ENCODE measurements around the gene GIMAP6.
A peak's percentile ranks its signal among the peaks of the same experiment; 100 is the strongest.
"Not testable (repeated sequence)": the region's sequence is repeated elsewhere in the genome, so short reads cannot be mapped to it uniquely, and the experiment has no call there.

The GIMAP6 gene

DNA sequence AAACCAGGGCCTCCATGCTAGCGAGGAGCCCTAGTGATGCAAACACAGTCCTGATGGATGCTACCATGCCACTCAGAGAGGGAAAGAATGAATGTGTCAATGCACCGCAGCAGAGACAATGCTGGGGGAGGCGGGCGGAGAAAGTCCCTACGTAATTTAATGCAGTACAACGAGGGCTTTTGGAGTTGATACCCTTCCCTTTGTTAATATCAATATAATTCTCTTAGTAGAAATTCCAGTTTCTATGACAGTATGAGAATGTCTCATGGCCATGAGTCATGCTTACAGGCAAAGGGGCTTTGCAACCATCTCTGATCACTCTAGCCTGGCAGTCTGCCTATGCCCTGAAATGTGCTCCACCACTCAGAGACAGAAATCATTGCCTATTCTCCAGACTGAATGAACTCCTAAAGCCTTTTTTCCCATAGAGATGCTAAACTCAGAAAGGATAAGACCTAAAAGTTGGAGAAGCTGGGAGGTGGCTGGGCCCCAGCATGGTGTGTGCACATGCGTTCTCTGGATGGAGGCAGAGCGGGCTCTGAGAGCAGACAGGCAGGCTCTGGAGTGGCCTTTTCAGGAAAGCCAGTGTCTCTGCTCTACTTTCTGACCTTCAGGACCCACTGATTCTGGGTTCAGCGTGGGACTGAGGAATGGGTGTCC, 33.0 kb upstream of the GIMAP6 start:
- FAIRE-seq: peak; percentile 26
- DNase-seq (ENCODE audit: insufficient read length, low spot score): no peak
- no peak for TF ChIP-seq SPI1 (IDR thresholded peaks at IDR 0.05; ENCODE audit: low read depth, low read length)
- no peak for TF ChIP-seq TAF1 (IDR thresholded peaks at IDR 0.05; ENCODE audit: low read depth, low read length)
- TF ChIP-seq POLR2A (IDR thresholded peaks at IDR 0.05; ENCODE audit: low read depth, low read length): no peak
- TF ChIP-seq POU2F2 (IDR thresholded peaks at IDR 0.05; ENCODE audit: low read depth, low read length): no peak
- no peak for TF ChIP-seq PAX5 (IDR thresholded peaks at IDR 0.05; ENCODE audit: insufficient read depth, low read length, severe bottlenecking)

GRCh38 chr7:150663802-150664494, 31.8 kb upstream of the GIMAP6 start:
- FAIRE-seq: peak; percentile 91
- TF ChIP-seq POU2F2 (IDR thresholded peaks at IDR 0.05; ENCODE audit: low read depth, low read length) (no peak), SPI1 (IDR thresholded peaks at IDR 0.05; ENCODE audit: low read depth, low read length) (peak; percentile 66)
- no peak for DNase-seq (ENCODE audit: insufficient read length, low spot score)

DNA sequence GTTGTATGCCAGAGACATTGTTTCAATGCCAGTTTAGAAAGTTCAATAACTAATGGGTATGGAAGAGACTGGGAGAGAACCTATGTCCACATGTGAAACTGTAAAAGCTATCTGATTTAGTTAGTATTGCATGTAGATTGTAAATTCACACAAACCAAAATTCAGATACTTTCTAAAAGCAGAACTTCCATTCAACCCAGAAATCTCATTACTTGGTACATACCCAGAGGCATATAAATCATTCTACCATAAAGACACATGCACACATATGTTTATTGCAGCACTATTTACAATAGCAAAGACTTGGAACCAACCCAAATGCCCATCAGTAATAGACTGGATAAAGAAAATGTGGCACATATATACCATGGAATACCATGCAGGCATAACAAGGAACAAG, 30.6 kb upstream of the GIMAP6 start:
- not testable (repeated sequence) for FAIRE-seq; DNase-seq (ENCODE audit: insufficient read length, low spot score)

DNA sequence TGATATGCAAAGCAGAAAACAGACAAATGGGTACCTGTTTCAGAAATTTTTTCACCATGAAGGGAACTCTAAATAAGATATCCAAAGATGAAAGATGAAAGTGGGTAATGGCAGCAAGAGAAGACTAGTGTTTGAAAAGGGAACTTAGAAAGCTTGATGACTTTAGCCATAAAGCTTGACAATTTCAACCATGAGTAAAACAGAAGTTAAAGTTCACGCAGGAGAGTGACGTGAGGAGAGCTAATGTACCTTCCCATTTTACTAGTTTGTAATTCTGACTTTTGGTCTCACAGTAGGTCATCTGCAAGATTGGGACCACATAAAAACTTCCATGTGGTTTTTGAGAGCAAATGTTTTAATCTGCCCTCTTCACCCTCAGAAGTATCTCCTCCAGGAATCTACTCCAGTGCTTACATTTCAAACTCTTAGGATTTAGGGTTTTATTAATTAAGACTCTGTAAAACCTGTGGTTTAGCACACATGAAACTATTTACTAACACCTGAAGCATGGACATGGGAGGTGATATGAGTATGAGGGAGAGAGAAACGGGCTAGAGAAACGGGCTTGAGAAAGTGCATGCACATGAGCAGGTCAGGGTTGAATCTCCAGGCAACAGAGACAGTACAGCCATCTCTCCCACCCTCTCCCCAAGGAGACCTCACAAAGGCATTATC, 28.9 kb upstream of the GIMAP6 start:
- FAIRE-seq: peak; percentile 80

GRCh38 chr7:150657526-150657925, 25.3 kb upstream of the GIMAP6 start:
- FAIRE-seq (no peak), DNase-seq (ENCODE audit: insufficient read length, low spot score) (no peak)
- no peak for TF ChIP-seq SPI1 (IDR thresholded peaks at IDR 0.05; ENCODE audit: low read depth, low read length)
- no peak for TF ChIP-seq TAF1 (IDR thresholded peaks at IDR 0.05; ENCODE audit: low read depth, low read length)
- TF ChIP-seq POLR2A (IDR thresholded peaks at IDR 0.05; ENCODE audit: low read depth, low read length): no peak
- TF ChIP-seq POLR2AphosphoS5 (IDR thresholded peaks at IDR 0.05; ENCODE audit: low read depth, low read length): no peak
- TF ChIP-seq PAX5 (IDR thresholded peaks at IDR 0.05; ENCODE audit: insufficient read depth, low read length, severe bottlenecking): no peak
- TF ChIP-seq POU2F2 (IDR thresholded peaks at IDR 0.05; ENCODE audit: low read depth, low read length): no peak

More for the DNA sequence above, 28.9 kb upstream of the GIMAP6 start:
- no peak for DNase-seq (ENCODE audit: insufficient read length, low spot score)
- TF ChIP-seq TAF1 (IDR thresholded peaks at IDR 0.05; ENCODE audit: low read depth, low read length): no peak

DNA sequence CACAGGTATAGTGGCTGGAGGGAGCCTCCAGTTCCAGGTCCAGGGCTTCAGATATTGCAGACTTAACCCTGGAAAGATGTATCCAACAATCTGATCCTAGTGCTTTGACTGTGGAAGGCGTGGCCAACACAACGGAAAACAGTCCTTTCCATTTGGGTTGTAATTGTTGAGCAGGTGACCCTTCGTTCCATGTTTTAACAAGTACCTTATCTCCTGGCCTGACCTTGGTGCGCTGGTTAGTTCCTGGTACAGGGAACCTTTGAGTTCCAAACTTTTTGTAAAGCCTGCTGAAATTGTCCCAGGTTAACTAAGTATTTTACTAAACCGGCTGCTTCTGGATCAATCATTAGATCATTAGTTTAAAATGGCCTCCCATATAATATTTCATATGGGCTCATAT, 23.9 kb upstream of the GIMAP6 start:
- FAIRE-seq (no peak), DNase-seq (ENCODE audit: insufficient read length, low spot score) (no peak)
- TF ChIP-seq TAF1 (IDR thresholded peaks at IDR 0.05; ENCODE audit: low read depth, low read length): no peak
- no peak for TF ChIP-seq POLR2AphosphoS5 (IDR thresholded peaks at IDR 0.05; ENCODE audit: low read depth, low read length)
- no peak for TF ChIP-seq POLR2A (IDR thresholded peaks at IDR 0.05; ENCODE audit: low read depth, low read length)
- no peak for TF ChIP-seq POU2F2 (IDR thresholded peaks at IDR 0.05; ENCODE audit: low read depth, low read length)

DNA sequence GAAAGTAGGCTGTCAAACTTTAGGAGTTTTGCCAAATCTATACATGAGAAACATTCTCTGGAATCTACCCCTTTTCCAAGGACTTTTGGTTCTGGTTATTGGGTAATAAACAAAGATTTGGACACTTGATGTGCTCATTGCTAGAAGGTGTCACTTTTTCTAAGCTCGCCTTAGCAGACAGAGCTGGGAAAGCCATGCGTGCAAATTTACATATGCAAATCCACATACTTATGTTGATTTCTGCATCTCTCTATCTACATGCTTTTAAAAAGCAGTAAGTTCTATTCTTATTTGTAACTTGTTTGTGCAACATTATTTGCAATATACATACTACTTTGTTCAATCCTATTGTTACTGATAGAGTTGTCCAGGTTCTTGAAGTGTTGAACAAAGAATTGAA, 22.5 kb upstream of the GIMAP6 start:
- FAIRE-seq: peak; percentile 38
- no peak for TF ChIP-seq PAX5 (IDR thresholded peaks at IDR 0.05; ENCODE audit: insufficient read depth, low read length, severe bottlenecking)
- TF ChIP-seq POLR2AphosphoS5 (IDR thresholded peaks at IDR 0.05; ENCODE audit: low read depth, low read length): no peak
- no peak for TF ChIP-seq SPI1 (IDR thresholded peaks at IDR 0.05; ENCODE audit: low read depth, low read length)
- no peak for TF ChIP-seq POU2F2 (IDR thresholded peaks at IDR 0.05; ENCODE audit: low read depth, low read length)
- no peak for TF ChIP-seq TAF1 (IDR thresholded peaks at IDR 0.05; ENCODE audit: low read depth, low read length)
- TF ChIP-seq POLR2A (IDR thresholded peaks at IDR 0.05; ENCODE audit: low read depth, low read length): no peak
- DNase-seq (ENCODE audit: insufficient read length, low spot score): no peak

DNA sequence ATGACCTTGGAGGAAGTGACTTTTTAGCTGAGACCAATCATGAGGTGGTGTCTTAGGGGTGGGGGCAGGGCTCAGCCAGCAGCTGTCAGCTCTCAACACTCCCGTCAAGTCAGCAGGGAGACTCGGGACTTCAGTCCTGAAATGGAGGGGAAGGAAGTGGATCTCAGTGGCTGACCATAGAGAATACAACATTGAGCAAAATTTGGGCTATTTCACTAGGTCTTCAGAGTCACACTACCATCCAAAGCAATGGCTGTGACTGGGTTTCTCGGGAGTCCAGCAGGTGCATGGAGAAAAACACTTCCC, 16.8 kb upstream of the GIMAP6 start:
- TF ChIP-seq POLR2AphosphoS5 (IDR thresholded peaks at IDR 0.05; ENCODE audit: low read depth, low read length) (no peak), PAX5 (IDR thresholded peaks at IDR 0.05; ENCODE audit: insufficient read depth, low read length, severe bottlenecking) (no peak), POU2F2 (IDR thresholded peaks at IDR 0.05; ENCODE audit: low read depth, low read length) (no peak), TAF1 (IDR thresholded peaks at IDR 0.05; ENCODE audit: low read depth, low read length) (no peak), POLR2A (IDR thresholded peaks at IDR 0.05; ENCODE audit: low read depth, low read length) (no peak), SPI1 (IDR thresholded peaks at IDR 0.05; ENCODE audit: low read depth, low read length) (peak; percentile 26; the same call in 1 of the 2 replicates)
- DNase-seq (ENCODE audit: insufficient read length, low spot score) (no peak), FAIRE-seq (no peak)

DNA sequence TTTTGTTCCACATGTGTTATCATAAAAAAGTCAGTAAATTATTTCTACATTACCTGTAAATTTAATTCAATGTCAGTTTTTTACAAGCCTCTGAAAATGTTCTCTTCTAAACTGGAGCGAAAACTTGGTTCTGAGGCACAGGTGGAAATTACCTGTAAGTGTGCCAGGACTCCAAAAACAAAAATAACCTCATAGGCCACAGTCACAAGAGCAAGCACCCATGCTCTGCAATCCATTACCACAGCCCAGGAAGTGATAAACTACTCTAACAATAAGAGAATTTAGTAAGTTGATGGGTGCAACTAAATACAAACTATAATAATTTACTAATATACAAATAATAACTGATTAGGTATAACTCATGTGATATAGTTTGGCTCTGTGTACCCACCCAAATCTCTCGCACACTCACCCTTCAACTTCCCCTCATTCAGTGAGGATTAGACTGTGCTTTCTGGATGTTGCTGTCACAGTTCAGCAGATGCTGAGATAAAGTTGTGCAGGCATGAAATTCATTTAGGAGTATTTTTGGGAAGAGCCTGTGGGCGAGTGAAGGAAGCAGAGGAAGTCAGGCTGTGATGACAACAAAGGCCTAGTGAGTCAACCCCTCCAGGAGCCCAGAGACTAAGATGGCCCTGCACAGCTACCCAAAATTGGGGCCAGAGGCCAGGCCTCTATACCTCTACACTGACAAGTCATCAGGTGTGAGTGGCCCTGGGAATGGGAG, 16.3 kb upstream of the GIMAP6 start:
- no peak for TF ChIP-seq SPI1 (IDR thresholded peaks at IDR 0.05; ENCODE audit: low read depth, low read length)
- no peak for TF ChIP-seq POLR2A (IDR thresholded peaks at IDR 0.05; ENCODE audit: low read depth, low read length)
- TF ChIP-seq TAF1 (IDR thresholded peaks at IDR 0.05; ENCODE audit: low read depth, low read length): no peak
- no peak for TF ChIP-seq PAX5 (IDR thresholded peaks at IDR 0.05; ENCODE audit: insufficient read depth, low read length, severe bottlenecking)
- no peak for TF ChIP-seq POU2F2 (IDR thresholded peaks at IDR 0.05; ENCODE audit: low read depth, low read length)
- TF ChIP-seq POLR2AphosphoS5 (IDR thresholded peaks at IDR 0.05; ENCODE audit: low read depth, low read length): no peak
- DNase-seq (ENCODE audit: insufficient read length, low spot score) (no peak), FAIRE-seq (no peak)
